Measurements from ENCODE around the gene PIP4K2A.

GRCh38 chr10:22686347-22686746 lies 28.0 kb downstream of the PIP4K2A start:
- TF ChIP-seq POLR2A (IDR thresholded peaks at IDR 0.05) (no peak), CTCF (IDR thresholded peaks at IDR 0.05) (no peak)
